ENCODE measurements around the gene CENPS. TPM values are rescaled to one million over a fixed set of nuclear protein-coding genes. Genes with fewer than 3 reads are reported as not detected.
A peak's percentile ranks its signal among the peaks of the same experiment; 100 is the strongest.
"Not testable (repeated sequence)": the region's sequence is repeated elsewhere in the genome, so short reads cannot be mapped to it uniquely, and the experiment has no call there.

Gene CENPS
- total RNA-seq, 1 donor from 2014 or later = 25.0 TPM

DNA sequence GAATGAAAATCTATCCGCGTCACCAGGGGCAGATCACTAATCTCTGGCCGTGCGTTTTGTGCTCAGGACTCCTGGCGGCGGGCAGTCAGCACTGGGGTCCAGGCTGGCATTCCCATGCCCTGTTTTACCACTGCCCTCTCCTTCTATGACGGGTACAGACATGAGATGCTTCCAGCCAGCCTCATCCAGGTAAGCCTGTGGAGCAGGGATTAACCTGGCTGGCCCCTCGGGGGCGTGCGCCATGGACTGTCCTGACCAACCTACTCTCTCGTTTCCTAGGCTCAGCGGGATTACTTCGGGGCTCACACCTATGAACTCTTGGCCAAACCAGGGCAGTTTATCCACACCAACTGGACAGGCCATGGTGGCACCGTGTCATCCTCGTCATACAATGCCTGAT, 10.9 kb upstream of the CENPS start:
- TF ChIP-seq, protein P1, sequence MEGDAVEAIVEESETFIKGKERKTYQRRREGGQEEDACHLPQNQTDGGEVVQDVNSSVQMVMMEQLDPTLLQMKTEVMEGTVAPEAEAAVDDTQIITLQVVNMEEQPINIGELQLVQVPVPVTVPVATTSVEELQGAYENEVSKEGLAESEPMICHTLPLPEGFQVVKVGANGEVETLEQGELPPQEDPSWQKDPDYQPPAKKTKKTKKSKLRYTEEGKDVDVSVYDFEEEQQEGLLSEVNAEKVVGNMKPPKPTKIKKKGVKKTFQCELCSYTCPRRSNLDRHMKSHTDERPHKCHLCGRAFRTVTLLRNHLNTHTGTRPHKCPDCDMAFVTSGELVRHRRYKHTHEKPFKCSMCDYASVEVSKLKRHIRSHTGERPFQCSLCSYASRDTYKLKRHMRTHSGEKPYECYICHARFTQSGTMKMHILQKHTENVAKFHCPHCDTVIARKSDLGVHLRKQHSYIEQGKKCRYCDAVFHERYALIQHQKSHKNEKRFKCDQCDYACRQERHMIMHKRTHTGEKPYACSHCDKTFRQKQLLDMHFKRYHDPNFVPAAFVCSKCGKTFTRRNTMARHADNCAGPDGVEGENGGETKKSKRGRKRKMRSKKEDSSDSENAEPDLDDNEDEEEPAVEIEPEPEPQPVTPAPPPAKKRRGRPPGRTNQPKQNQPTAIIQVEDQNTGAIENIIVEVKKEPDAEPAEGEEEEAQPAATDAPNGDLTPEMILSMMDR (conservative IDR thresholded peaks at IDR 0.05; ENCODE audit: low read depth, low read length) = no peak
- no peak overlapping the region for H3K4me3 ChIP-seq (ENCODE audit: low read depth, low read length)
- no peak for DNase-seq (ENCODE audit: low read depth)

GRCh38 chr1:10421637-10422036, 8.6 kb upstream of the CENPS start:
- TF ChIP-seq, protein P1 (conservative IDR thresholded peaks at IDR 0.05; ENCODE audit: low read depth, low read length) = no peak
- DNase-seq (ENCODE audit: low read depth) = no peak
- H3K4me3 ChIP-seq (ENCODE audit: low read depth, low read length) = no peak overlapping the region

DNA sequence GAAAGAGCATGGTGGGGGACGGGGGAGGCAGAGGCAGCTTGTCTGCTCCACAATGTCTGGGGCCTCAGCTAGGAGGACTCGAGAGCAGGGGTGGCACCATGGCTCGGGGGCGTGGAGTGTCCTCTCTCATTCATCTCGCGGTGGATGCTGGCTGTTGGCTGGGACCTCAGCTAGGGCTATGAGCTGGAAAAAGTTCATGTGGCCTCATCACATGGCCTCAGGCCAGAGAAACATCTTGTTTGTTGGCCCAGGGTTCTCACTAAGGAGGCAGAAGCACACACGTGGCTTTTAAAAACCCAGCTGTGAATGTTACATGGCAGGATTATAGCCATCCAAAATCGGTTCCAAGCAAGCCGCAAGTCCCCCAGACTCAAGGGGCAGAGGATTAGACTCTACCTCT, 6.2 kb upstream of the CENPS start:
- H3K4me3 ChIP-seq (ENCODE audit: low read depth, low read length) = no peak overlapping the region
- DNase-seq (ENCODE audit: low read depth) = no peak
- TF ChIP-seq, protein P1 (conservative IDR thresholded peaks at IDR 0.05; ENCODE audit: low read depth, low read length) = no peak

GRCh38 chr1:10424651-10425050, 5.6 kb upstream of the CENPS start:
- no peak for DNase-seq (ENCODE audit: low read depth)
- H3K4me3 ChIP-seq (ENCODE audit: low read depth, low read length) = no peak overlapping the region
- TF ChIP-seq, protein P1 (conservative IDR thresholded peaks at IDR 0.05; ENCODE audit: low read depth, low read length) = no peak

GRCh38 chr1:10425826-10426534, 4.3 kb upstream of the CENPS start:
- not testable (repeated sequence) for H3K4me3 ChIP-seq (ENCODE audit: low read depth, low read length); DNase-seq (ENCODE audit: low read depth)

GRCh38 chr1:10426535-10426848, 3.7 kb upstream of the CENPS start:
- DNase-seq (ENCODE audit: low read depth) = not testable (repeated sequence)

DNA sequence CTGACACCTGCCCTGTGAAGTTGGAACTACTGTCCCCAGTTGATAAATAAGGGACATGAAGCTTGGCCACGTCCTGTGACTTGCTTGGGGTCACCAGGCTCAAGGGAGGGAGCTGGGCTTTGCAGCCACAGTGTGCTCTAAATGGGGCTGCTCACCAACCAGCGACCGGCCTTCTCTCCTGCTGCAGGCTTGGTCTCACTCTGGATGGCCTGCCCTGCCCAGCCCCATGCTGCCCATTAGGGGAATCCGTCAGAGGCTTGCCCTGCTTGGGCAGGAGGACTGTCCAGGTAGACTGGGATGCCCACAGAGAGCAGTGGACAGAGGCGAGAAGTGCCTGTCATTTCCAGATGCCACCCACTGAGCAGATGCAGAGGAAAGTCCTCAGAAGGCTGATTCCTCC, 1.2 kb upstream of the CENPS start:
- H3K4me3 ChIP-seq (ENCODE audit: low read depth, low read length) = no peak overlapping the region
- TF ChIP-seq, protein P1 (conservative IDR thresholded peaks at IDR 0.05; ENCODE audit: low read depth, low read length) = no peak
- no peak for DNase-seq (ENCODE audit: low read depth)

More at GRCh38 chr1:10426535-10426848, 3.7 kb upstream of the CENPS start:
- not testable (repeated sequence) for H3K4me3 ChIP-seq (ENCODE audit: low read depth, low read length)

- DNase-seq (ENCODE audit: low read depth) = no peak
- TF ChIP-seq, protein P1 (conservative IDR thresholded peaks at IDR 0.05; ENCODE audit: low read depth, low read length) = no peak
- peak overlapping the region; percentile 97 for H3K4me3 ChIP-seq (ENCODE audit: low read depth, low read length)
These were observed 391 bp upstream of the CENPS start for GRCh38 chr1:10429868-10430215.
